Cardiac muscle cell (in vitro differentiated cells and primary cell): Measurements from ENCODE around the gene NEDD4L. TPM values are rescaled to one million over a fixed set of nuclear protein-coding genes. Genes with fewer than 3 reads are reported as not detected.

Experiments
- DNase-seq, 2 donors: peaks; one replicate each; pipeline versions ENCODE4 v3.0.0 to v3.0.0-alpha.2; 2010 to 2017; ENCODE audit warnings: low read depth in 1 of 2, low spot score in 1 of 2
- H3K27ac ChIP-seq: fragments of 200-600 bp; sonication (generic); 2 replicates; pipeline ENCODE4 v1.5.1; 2016
- H3K27me3 ChIP-seq: fragments of 200-600 bp; sonication (generic); 2 replicates; pipeline ENCODE4 v1.6.0; 2016; ENCODE audit warnings: control low read depth
- H3K36me3 ChIP-seq: fragments of 200-600 bp; sonication (generic); 2 replicates; pipeline ENCODE4 v1.5.1; 2016; ENCODE audit warnings: control low read depth
- H3K4me1 ChIP-seq: fragments of 200-600 bp; sonication (generic); 2 replicates; pipeline ENCODE4 v1.8.1; 2017; ENCODE audit warnings: low read depth, mild to moderate bottlenecking, mixed run types
- H3K4me3 ChIP-seq: fragments of 200-600 bp; sonication (generic); 2 replicates; pipeline ENCODE4 v1.5.1; 2016; ENCODE audit warnings: mild to moderate bottlenecking
- H3K9me3 ChIP-seq: fragments of 200-600 bp; sonication (generic); 2 replicates; pipeline ENCODE4 v1.5.1; 2017; ENCODE audit warnings: low read depth, mild to moderate bottlenecking, control low read depth
- CTCF ChIP-seq: IDR thresholded peaks from 2 replicates; pipeline ENCODE4 v1.5.1; 2012; ENCODE audit warnings: low read depth, mild to moderate bottlenecking, low read length
- polyA plus RNA-seq: library from polyadenylated mRNA; unstranded; fragments of >200 nt; fragmentation: Nextera tagmentation; extraction: Ambion mirVana; gene quantifications from 2 replicates; pipeline ENCODE4 v1.2.1, GENCODE V29; 2016
- total RNA-seq: library from RNA; depleted of rRNA; stranded (reverse); fragments of >200 nt; gene quantifications from 2 replicates; pipeline ENCODE4 v1.2.3, GENCODE V29; 2016

Gene NEDD4L
- total and polyA plus RNA-seq, 2 experiments from 2014 or later: 30.8 to 40.5 TPM

- DNase-seq: no peak
- no peaks in the 10 kb centered on the region for H3K27me3 ChIP-seq
- peaks cover 9% of the 10 kb centered on the region for H3K36me3 ChIP-seq
- H3K4me1 ChIP-seq: peaks cover 22% of the 10 kb centered on the region
- no peaks in the 10 kb centered on the region for H3K9me3 ChIP-seq
- H3K27ac ChIP-seq: no peak overlapping the region
- no peak overlapping the region for H3K4me3 ChIP-seq
- TF ChIP-seq CTCF: no peak
These were observed 290.0 kb downstream of the NEDD4L start for GRCh38 chr18:58334061-58334460.

GRCh38 chr18:58335223-58335622 lies 291.2 kb downstream of the NEDD4L start:
- peaks cover 24% of the 10 kb centered on the region for H3K4me1 ChIP-seq
- peaks cover 6% of the 10 kb centered on the region for H3K36me3 ChIP-seq
- no peaks in the 10 kb centered on the region for H3K9me3 ChIP-seq
- no peaks in the 10 kb centered on the region for H3K27me3 ChIP-seq
- no peak overlapping the region for H3K4me3 ChIP-seq
- no peak for DNase-seq
- no peak overlapping the region for H3K27ac ChIP-seq
- TF ChIP-seq CTCF: no peak

GRCh38 chr18:58335821-58336220 lies 291.8 kb downstream of the NEDD4L start:
- Histone ChIP-seq H3K4me3 (no peak overlapping the region), H3K4me1 (peaks cover 21% of the 10 kb centered on the region), H3K9me3 (no peaks in the 10 kb centered on the region), H3K27me3 (no peaks in the 10 kb centered on the region), H3K27ac (no peak overlapping the region), H3K36me3 (peaks cover 6% of the 10 kb centered on the region)
- DNase-seq: no peak
- TF ChIP-seq CTCF: peak; percentile 29

- peaks cover 6% of the 10 kb centered on the region for H3K36me3 ChIP-seq
- H3K27ac ChIP-seq: no peak overlapping the region
- TF ChIP-seq CTCF: no peak
- no peak overlapping the region for H3K4me3 ChIP-seq
- H3K4me1 ChIP-seq: peaks cover 15% of the 10 kb centered on the region
- H3K9me3 ChIP-seq: no peaks in the 10 kb centered on the region
- H3K27me3 ChIP-seq: no peaks in the 10 kb centered on the region
- DNase-seq: no peak
These were observed 292.6 kb downstream of the NEDD4L start for GRCh38 chr18:58336605-58337004.

GRCh38 chr18:58337285-58337684 lies 293.3 kb downstream of the NEDD4L start:
- H3K36me3 ChIP-seq: no peaks in the 10 kb centered on the region
- no peaks in the 10 kb centered on the region for H3K9me3 ChIP-seq
- H3K4me3 ChIP-seq: no peak overlapping the region
- no peak for DNase-seq
- no peak overlapping the region for H3K27ac ChIP-seq
- peaks cover 15% of the 10 kb centered on the region for H3K4me1 ChIP-seq
- no peaks in the 10 kb centered on the region for H3K27me3 ChIP-seq
- TF ChIP-seq CTCF: no peak

- Histone ChIP-seq H3K36me3 (no peaks in the 10 kb centered on the region), H3K27me3 (no peaks in the 10 kb centered on the region), H3K27ac (no peak overlapping the region), H3K4me3 (no peak overlapping the region), H3K4me1 (peaks cover 15% of the 10 kb centered on the region), H3K9me3 (no peaks in the 10 kb centered on the region)
- DNase-seq: peak in 1 of 2 donors; percentile 36
- no peak for TF ChIP-seq CTCF
These were observed 293.7 kb downstream of the NEDD4L start for GRCh38 chr18:58337686-58338085.
